Body of pancreas (tissue), 4 donors: ENCODE data around the gene KCP. TPM values are rescaled to one million over a fixed set of nuclear protein-coding genes. Genes with fewer than 3 reads are reported as not detected.

ENCODE experiments used
- ATAC-seq: fragments of 150-250 bp; one replicate; pipeline ENCODE4 v1.9.1; 2016
- DNase-seq, 4 donors: peaks; one replicate each; pipeline ENCODE4 v3.0.0-alpha.2; 2019
- H3K27ac ChIP-seq, 4 donors: fragments of 200-600 bp; sonication (generic); 1 replicate in 3 of 4; 2 replicates in 1 of 4; pipeline versions ENCODE4 v1.5.1 to v1.6.1; 2016 to 2019; ENCODE audit warnings: mild to moderate bottlenecking in 1 of 4, mixed read lengths in 1 of 4, moderate library complexity in 1 of 4
- H3K27me3 ChIP-seq, 2 donors: fragments of 200-600 bp; sonication (generic); one replicate each; pipeline ENCODE4 v1.6.0; 2016; ENCODE audit warnings: mild to moderate bottlenecking in 1 of 2
- H3K36me3 ChIP-seq, 2 donors: fragments of 200-600 bp; sonication (generic); replicated peaks in 1 of 2; 2 replicates each; pipeline ENCODE4 v1.5.1; 2016; ENCODE audit warnings: low read depth in 2 of 2; ENCODE audit not compliant: insufficient read depth in 1 of 2
- H3K4me1 ChIP-seq: fragments of 200-600 bp; sonication (generic); one replicate; pipeline ENCODE4 v1.6.0; 2016
- H3K4me3 ChIP-seq, 2 donors: fragments of 200-600 bp; sonication (generic); 1 replicate in 1 of 2; 2 replicates in 1 of 2; pipeline ENCODE4 v1.5.1; 2016 to 2019
- H3K9me3 ChIP-seq, 3 donors: fragments of 200-600 bp; sonication (generic); 1 replicate in 2 of 3; 2 replicates in 1 of 3; pipeline ENCODE4 v1.5.1; 2016
- POLR2A ChIP-seq, 3 donors: fragments of 450-650 bp; IDR thresholded peaks; one replicate each; pipeline ENCODE4 v1.6.1; 2016; ENCODE audit warnings: antibody characterized with exemption in 3 of 3, mild to moderate bottlenecking in 2 of 3
- WGBS, 2 donors: methylation state at CpG; one replicate each; pipeline ENCODE4 v1.1.5; 2017; 5-methylcytosine and 5-hydroxymethylcytosine counted together
- intact Hi-C: fragments of 100-400 bp; cut with DNase I; formaldehyde crosslinking; loops from one replicate; pipeline ENCODE4 v1.15.1; 2023
- total RNA-seq, 2 donors: library from RNA; depleted of rRNA; stranded (reverse); fragments of >200 nt; gene quantifications; one replicate each; pipeline ENCODE4 v1.1.0, GENCODE V29; 2016
- TF ChIP-seq, protein P1 (sequence below), 7 experiments: fragments of 450-650 bp in 4 of 7; fragments of 200-600 bp in 3 of 7; sonication (generic) in 3 of 7; IDR thresholded peaks; one replicate each; pipeline ENCODE4 v1.5.1; 2016 to 2019; ENCODE audit warnings: antibody characterized with exemption in 7 of 7

Gene KCP
- total RNA-seq, 2 donors from 2014 or later: 0.33 TPM; not detected in 1

DNA sequence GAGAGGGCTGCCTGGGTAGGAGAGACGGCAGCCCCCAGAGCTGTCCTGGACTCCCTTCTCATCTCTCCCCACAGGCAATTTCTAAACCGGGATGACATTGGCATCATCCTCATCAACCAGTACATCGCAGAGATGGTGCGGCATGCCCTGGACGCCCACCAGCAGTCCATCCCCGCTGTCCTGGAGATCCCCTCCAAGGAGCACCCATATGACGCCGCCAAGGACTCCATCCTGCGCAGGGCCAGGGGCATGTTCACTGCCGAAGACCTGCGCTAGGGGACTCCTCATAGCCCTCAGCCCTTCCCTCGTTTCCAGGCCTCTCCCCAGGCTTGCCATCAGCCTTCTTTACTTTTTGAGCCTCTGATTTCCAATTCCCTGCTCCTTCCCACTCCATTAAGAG, 45.2 kb downstream of the KCP start:
- no peak for DNase-seq
- WGBS, 2 donors: 90 to 95% methylated on average over 12 of the region's 12 CpGs
- Histone ChIP-seq H3K4me1 (peaks cover 36% of the 10 kb centered on the region), H3K4me3 (no peak overlapping the region), H3K27me3 (no peaks in the 10 kb centered on the region), H3K36me3 (no peaks in the 10 kb centered on the region), H3K9me3 (no peaks in the 10 kb centered on the region), H3K27ac (no peak overlapping the region)
- TF ChIP-seq, protein P1, sequence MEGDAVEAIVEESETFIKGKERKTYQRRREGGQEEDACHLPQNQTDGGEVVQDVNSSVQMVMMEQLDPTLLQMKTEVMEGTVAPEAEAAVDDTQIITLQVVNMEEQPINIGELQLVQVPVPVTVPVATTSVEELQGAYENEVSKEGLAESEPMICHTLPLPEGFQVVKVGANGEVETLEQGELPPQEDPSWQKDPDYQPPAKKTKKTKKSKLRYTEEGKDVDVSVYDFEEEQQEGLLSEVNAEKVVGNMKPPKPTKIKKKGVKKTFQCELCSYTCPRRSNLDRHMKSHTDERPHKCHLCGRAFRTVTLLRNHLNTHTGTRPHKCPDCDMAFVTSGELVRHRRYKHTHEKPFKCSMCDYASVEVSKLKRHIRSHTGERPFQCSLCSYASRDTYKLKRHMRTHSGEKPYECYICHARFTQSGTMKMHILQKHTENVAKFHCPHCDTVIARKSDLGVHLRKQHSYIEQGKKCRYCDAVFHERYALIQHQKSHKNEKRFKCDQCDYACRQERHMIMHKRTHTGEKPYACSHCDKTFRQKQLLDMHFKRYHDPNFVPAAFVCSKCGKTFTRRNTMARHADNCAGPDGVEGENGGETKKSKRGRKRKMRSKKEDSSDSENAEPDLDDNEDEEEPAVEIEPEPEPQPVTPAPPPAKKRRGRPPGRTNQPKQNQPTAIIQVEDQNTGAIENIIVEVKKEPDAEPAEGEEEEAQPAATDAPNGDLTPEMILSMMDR (IDR thresholded peaks at IDR 0.05): no peak
- TF ChIP-seq POLR2A (IDR thresholded peaks at IDR 0.05): no peak
- ATAC-seq: no peak
- intact Hi-C loops: no loop called here

DNA sequence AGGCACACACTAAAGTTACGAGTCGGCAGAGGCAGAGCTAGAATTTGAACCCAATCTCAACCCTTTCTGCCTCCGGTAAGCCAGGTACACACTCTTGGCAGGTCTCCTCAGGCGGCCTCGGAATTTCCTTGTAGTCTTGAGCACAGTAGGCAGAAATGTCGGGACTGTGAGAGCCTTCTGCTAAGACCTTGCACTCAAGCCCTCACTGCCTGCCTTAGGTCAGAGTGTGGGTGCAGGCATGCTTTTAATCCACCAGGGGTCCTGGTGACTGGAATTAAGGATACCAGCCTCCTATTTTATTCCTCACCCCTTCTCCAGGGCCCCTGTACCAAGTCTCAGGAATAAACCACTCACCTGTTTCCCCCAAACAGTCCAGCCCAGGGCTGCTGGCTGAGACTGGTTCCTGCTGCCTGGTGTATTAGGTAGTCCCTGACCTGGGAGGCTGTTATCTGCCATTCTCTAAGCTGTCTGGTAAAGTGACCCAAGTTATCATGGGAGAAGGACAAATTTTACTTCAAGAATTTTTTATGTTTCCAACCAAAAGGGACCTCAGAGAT, 47.0 kb downstream of the KCP start:
- peak; percentile 40 to 55 (median 43) for DNase-seq
- H3K36me3 ChIP-seq: no peaks in the 10 kb centered on the region
- no peaks in the 10 kb centered on the region for H3K27me3 ChIP-seq
- TF ChIP-seq, protein P1 (IDR thresholded peaks at IDR 0.05): peak in 6 of 7 experiments; percentile 18 to 45 (median 32)
- TF ChIP-seq POLR2A (IDR thresholded peaks at IDR 0.05): no peak
- H3K4me3 ChIP-seq: peak overlapping the region; percentile 78 to 86
- H3K27ac ChIP-seq: peak overlapping the region in 2 of 4 donors; percentile 33 to 67
- intact Hi-C loops: no loop called here
- WGBS, 2 donors: 0% methylated on average over 6 of the region's 6 CpGs
- H3K9me3 ChIP-seq: no peaks in the 10 kb centered on the region
- peak; percentile 15 for ATAC-seq
- peaks cover 19% of the 10 kb centered on the region for H3K4me1 ChIP-seq

DNA sequence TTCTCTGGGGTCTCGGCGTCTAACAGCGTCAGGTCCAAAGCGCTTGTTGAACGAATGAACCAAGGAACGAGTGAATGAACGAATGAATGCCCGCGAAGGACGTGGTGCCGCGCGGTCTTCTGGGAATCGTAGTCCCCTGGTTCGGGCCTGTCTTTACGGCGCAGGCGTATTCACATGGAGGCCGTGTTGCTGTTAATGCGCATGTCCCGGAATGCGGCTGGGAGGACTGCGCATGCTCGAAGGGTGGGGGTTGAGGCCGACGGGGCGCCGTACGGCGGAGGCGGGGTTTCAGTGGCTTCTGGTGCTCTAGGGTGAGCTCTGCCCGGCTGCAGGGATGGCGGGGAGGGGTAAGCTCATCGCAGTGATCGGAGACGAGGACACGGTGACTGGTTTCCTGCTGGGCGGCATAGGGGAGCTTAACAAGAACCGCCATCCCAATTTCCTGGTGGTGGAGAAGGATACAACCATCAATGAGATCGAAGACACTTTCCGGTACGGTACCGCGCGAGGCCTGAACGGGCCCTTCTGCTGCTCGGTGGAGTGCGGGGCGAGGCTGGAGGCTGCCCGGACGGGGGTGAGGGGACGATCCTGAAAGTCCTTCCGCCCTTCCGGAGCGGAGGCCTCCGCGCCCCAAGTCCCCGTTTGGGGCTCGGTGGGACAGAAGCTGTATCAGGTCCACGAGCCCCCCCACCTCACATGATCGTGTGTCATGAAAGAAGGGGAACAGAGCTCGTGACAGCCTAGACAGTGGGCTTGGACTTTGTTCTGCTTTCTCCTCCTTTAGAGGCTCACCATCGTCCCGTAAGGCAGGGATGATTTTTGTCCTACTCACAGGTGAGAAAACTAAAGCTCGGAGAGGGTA, 47.7 kb downstream of the KCP start, which contains the start of gene ATP6V1F:
Gene ATP6V1F, plus strand, starts transcription at position 286 of the 862 bp plus-strand sequence. Its CDS starts 49 bp downstream, at position 335.
- TF ChIP-seq POLR2A (IDR thresholded peaks at IDR 0.05): peak; percentile 30 to 84 (median 72)
- TF ChIP-seq, protein P1 (IDR thresholded peaks at IDR 0.05): peak in 3 of 7 experiments; percentile 14 to 50 (median 18)
- no peaks in the 10 kb centered on the region for H3K9me3 ChIP-seq
- intact Hi-C loops: no loop called here
- H3K27ac ChIP-seq: peak within 1 kb of the TSS; percentile 33 to 67 (median 44)
- peaks cover 15% of the 10 kb centered on the region for H3K4me1 ChIP-seq
- ATAC-seq: peak; percentile 98
- H3K4me3 ChIP-seq: peak within 1 kb of the TSS; percentile 78 to 86
- WGBS, 2 donors: 0% methylated on average over 20 to 65 of the region's 65 CpGs
- DNase-seq: peak; percentile 97 to 99 (median 98)
- no peaks in the 10 kb centered on the region for H3K27me3 ChIP-seq
- H3K36me3 ChIP-seq: no peaks in the 10 kb centered on the region

DNA sequence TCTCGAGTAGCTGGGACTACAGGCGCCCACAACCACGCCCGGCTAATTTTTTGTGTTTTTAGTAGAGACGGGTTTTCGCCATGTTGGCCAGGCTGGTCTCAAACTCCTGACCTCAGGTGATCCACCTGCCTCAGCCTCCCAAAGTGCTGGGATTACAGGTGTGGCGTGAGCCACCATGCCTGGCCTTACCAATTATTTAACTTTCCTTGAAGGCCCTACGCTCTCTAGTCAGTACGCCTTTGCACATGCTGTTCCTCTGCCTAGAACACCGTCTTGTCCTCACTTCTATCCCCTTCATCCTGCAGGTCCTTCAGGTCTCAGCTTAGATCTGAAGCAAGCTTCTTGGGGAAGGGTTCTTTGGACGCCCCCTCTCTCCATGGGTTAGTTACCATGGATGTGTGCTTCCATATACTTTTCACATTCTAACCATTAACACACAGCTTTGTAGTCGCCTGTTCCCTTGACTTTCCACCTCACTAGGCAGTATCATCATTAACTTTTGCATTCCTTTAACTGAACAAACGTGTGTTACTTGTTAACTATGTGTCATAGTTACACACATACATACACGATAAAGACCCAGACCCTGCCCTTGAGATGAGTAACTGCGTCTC, 48.4 kb downstream of the KCP start:
- intact Hi-C loops: no loop called here
- Histone ChIP-seq H3K27me3 (no peaks in the 10 kb centered on the region), H3K4me1 (peaks cover 15% of the 10 kb centered on the region), H3K27ac (peak overlapping the region in 1 of 4 donors; percentile 67), H3K4me3 (no peak overlapping the region), H3K36me3 (no peaks in the 10 kb centered on the region), H3K9me3 (no peaks in the 10 kb centered on the region)
- TF ChIP-seq, protein P1 (IDR thresholded peaks at IDR 0.05): no peak
- ATAC-seq (no peak), DNase-seq (no peak)
- WGBS, 2 donors: 63 to 67% methylated on average over 15 of the region's 15 CpGs
